Mesodermal cell (in vitro differentiated cells): ENCODE data around the gene AGTPBP1.

ENCODE experiments used
- H3K27ac ChIP-seq: 2 replicates; pipeline ENCODE4 v1.7.0; 2013; ENCODE audit warnings: mild to moderate bottlenecking, low read depth, low read length, moderate library complexity; ENCODE audit not compliant: severe bottlenecking
- H3K36me3 ChIP-seq: 2 replicates; pipeline ENCODE4 v1.7.1; 2013; ENCODE audit warnings: mild to moderate bottlenecking, low read length, moderate library complexity; ENCODE audit not compliant: control insufficient read depth, insufficient read depth
- H3K4me1 ChIP-seq: one replicate; pipeline ENCODE4 v1.7.1; 2013; ENCODE audit warnings: mild to moderate bottlenecking, low read length; ENCODE audit not compliant: insufficient read depth, control insufficient read depth, poor library complexity, severe bottlenecking
- H3K4me3 ChIP-seq: 2 replicates; pipeline ENCODE4 v1.7.0; 2013; ENCODE audit warnings: low read length, control low read depth, mild to moderate bottlenecking; ENCODE audit not compliant: insufficient read depth, poor library complexity, severe bottlenecking; ENCODE audit errors: extremely low read depth
- H3K9me3 ChIP-seq: 2 replicates; pipeline ENCODE4 v1.7.1; 2013; ENCODE audit warnings: mild to moderate bottlenecking, low read length, moderate library complexity; ENCODE audit not compliant: control insufficient read depth
- WGBS, 2 experiments: methylation state at CpG; one replicate each; pipeline ENCODE4 v1.1.5; 2013; ENCODE audit warnings: missing lambda C conversion rate in 2 of 2; ENCODE audit not compliant: insufficient coverage in 2 of 2; 5-methylcytosine and 5-hydroxymethylcytosine counted together

The AGTPBP1 gene

DNA sequence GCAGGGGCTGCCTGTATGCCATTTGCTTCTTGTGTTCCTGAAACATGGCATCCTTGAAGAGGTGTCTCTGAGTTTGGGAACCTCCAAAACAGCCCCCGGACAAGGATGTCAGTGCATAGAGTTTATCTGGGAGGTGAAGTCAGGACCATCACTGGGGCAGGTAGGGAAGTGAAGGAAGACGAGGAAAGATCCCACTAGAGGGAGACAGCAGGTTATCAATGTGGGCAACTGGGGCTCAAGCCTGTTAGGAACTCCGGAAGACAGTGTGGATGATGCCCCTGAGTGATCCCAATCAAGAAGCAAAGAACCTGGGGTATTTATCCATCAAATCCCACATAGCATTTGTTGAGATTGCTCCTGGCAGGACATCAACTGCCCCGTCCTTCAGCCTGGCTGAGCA lies 233.1 kb downstream of the AGTPBP1 start:
- Histone ChIP-seq H3K4me1 (peaks cover 6% of the 10 kb centered on the region), H3K9me3 (no peaks in the 10 kb centered on the region), H3K36me3 (no peaks in the 10 kb centered on the region), H3K4me3 (no peak overlapping the region), H3K27ac (no peak overlapping the region)
- 79 to 80% methylated on average over 3 to 4 of the region's 4 CpGs for WGBS, 2 experiments

GRCh38 chr9:85505612-85506011 lies 236.1 kb downstream of the AGTPBP1 start:
- no peaks in the 10 kb centered on the region for H3K36me3 ChIP-seq
- WGBS, 2 experiments, result 93% methylated on average over 5 to 7 of the region's 7 CpGs
- no peak overlapping the region for H3K4me3 ChIP-seq
- H3K27ac ChIP-seq, result no peak overlapping the region
- H3K9me3 ChIP-seq, result no peaks in the 10 kb centered on the region
- H3K4me1 ChIP-seq, result no peaks in the 10 kb centered on the region

DNA sequence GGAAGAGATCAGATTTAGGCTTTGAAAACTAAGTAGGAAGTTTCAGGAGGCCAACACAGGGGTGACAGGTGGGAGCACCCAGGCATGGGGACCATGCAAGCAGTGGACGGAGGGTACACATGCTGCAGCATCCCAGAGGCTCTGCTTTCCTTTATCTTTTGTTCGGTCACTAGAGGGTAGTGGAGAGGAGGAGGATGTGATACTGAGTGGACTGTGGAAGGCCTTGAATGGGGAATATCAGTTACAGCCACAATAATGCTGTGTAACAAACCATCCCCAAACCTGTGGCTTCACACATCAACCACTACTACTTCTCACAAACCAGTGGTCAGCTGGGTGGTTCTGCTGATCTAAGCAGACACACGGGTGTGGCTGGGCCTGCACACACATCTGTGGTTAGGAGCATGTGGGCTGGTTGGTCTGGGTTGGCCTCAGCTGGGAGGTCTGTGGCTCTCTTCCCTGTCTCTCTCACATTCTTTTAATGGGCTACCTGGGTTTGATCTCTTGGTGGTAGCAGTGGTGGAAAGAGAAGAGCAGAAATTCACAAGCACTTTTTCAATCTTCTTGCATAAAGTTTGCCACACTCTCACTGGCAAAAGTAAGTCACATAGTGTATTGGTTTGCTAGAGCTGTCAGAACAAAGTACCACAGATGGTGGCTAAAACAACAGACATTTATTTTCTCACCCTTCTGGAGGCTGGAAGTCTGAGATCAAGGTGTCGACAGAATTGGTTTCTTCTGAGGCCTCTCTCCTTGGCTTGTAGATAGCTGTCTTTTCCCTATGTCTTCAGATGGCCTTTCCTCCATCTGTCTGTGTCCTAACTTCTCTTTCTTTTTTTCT lies 238.7 kb downstream of the AGTPBP1 start:
- WGBS, 2 experiments, result 71 to 97% methylated on average over 1 to 3 of the region's 4 CpGs
- no peaks in the 10 kb centered on the region for H3K36me3 ChIP-seq
- H3K9me3 ChIP-seq, result peaks cover 8% of the 10 kb centered on the region
- no peak overlapping the region for H3K27ac ChIP-seq
- H3K4me3 ChIP-seq, result no peak overlapping the region
- H3K4me1 ChIP-seq, result no peaks in the 10 kb centered on the region

GRCh38 chr9:85501882-85502281 lies 239.9 kb downstream of the AGTPBP1 start:
- H3K4me1 ChIP-seq, result no peaks in the 10 kb centered on the region
- no CpG with 5 or more reads among the region's 1 CpG for WGBS, 2 experiments
- H3K9me3 ChIP-seq, result peaks cover 9% of the 10 kb centered on the region
- H3K27ac ChIP-seq, result no peak overlapping the region
- no peaks in the 10 kb centered on the region for H3K36me3 ChIP-seq
- no peak overlapping the region for H3K4me3 ChIP-seq

DNA sequence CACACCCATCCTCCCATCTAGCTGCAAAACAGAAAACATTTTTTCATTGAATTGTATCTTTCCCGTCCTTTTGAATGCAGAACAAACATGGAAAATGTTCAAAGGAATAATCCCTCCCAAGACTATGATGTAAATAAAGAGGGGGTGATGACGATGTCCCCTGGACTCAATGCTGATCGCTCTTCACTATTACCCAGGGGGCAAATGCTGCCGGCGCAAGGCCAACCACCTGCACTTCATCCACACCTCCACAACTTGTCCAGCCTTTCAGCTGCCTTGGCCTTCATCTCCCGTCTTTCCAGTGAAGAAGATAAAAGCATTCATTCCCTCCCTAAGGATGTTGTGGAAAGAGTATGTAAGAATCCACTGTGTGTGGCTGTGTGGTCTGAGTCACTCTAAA lies 240.3 kb downstream of the AGTPBP1 start:
- no peak overlapping the region for H3K27ac ChIP-seq
- H3K9me3 ChIP-seq, result peaks cover 9% of the 10 kb centered on the region
- WGBS, 2 experiments, result 100% methylated on average over 2 of the region's 6 CpGs; no CpG with 5 or more reads in 1 of the 2 experiments
- H3K36me3 ChIP-seq, result no peaks in the 10 kb centered on the region
- no peaks in the 10 kb centered on the region for H3K4me1 ChIP-seq
- no peak overlapping the region for H3K4me3 ChIP-seq
